Ascending aorta (tissue), 2 donors: ENCODE results near the gene PAQR5. TPM values are rescaled to one million over a fixed set of nuclear protein-coding genes. Genes with fewer than 3 reads are reported as not detected.

ENCODE experiments used
- DNase-seq, 2 donors: peaks; one replicate each; pipeline ENCODE4 v3.0.0-alpha.2; 2019; ENCODE audit warnings: low spot score in 2 of 2
- H3K27ac ChIP-seq, 2 donors: fragments of 200-600 bp; sonication (generic); one replicate each; pipeline ENCODE4 v1.5.1; 2016 to 2017; ENCODE audit warnings: mild to moderate bottlenecking in 1 of 2
- H3K27me3 ChIP-seq: fragments of 200-600 bp; sonication (generic); one replicate; pipeline ENCODE4 v1.5.1; 2017
- H3K36me3 ChIP-seq, 2 donors: fragments of 200-600 bp; sonication (generic); one replicate each; pipeline ENCODE4 v1.5.1; 2016
- H3K4me1 ChIP-seq, 2 donors: fragments of 200-600 bp; sonication (generic); one replicate each; pipeline ENCODE4 v1.5.1; 2016 to 2017; ENCODE audit warnings: mild to moderate bottlenecking in 1 of 2
- H3K4me3 ChIP-seq, 2 donors: fragments of 200-600 bp; sonication (generic); one replicate each; pipeline ENCODE4 v1.5.1; 2016 to 2017; ENCODE audit warnings: mild to moderate bottlenecking in 1 of 2
- H3K9me3 ChIP-seq, 2 donors: fragments of 200-600 bp; sonication (generic); one replicate each; pipeline ENCODE4 v1.5.1; 2016
- intact Hi-C: fragments of 100-400 bp; cut with DNase I; formaldehyde crosslinking; loops from one replicate; pipeline ENCODE4 v1.15.1; 2023
- total RNA-seq: library from RNA; depleted of rRNA; stranded (reverse); fragments of >200 nt; gene quantifications from one replicate; pipeline ENCODE4 v1.1.0, GENCODE V29; 2016
- TF ChIP-seq, protein P1 (sequence below), 3 experiments: fragments of 200-600 bp in 2 of 3; fragments of 450-650 bp in 1 of 3; sonication (generic) in 2 of 3; IDR thresholded peaks; one replicate each; pipeline ENCODE4 v1.5.1; 2016 to 2019; ENCODE audit warnings: antibody characterized with exemption in 3 of 3, mild to moderate bottlenecking in 1 of 3, moderate library complexity in 1 of 3

The PAQR5 gene
- total RNA-seq, 1 donor from 2014 or later, result 1.1 TPM

DNA sequence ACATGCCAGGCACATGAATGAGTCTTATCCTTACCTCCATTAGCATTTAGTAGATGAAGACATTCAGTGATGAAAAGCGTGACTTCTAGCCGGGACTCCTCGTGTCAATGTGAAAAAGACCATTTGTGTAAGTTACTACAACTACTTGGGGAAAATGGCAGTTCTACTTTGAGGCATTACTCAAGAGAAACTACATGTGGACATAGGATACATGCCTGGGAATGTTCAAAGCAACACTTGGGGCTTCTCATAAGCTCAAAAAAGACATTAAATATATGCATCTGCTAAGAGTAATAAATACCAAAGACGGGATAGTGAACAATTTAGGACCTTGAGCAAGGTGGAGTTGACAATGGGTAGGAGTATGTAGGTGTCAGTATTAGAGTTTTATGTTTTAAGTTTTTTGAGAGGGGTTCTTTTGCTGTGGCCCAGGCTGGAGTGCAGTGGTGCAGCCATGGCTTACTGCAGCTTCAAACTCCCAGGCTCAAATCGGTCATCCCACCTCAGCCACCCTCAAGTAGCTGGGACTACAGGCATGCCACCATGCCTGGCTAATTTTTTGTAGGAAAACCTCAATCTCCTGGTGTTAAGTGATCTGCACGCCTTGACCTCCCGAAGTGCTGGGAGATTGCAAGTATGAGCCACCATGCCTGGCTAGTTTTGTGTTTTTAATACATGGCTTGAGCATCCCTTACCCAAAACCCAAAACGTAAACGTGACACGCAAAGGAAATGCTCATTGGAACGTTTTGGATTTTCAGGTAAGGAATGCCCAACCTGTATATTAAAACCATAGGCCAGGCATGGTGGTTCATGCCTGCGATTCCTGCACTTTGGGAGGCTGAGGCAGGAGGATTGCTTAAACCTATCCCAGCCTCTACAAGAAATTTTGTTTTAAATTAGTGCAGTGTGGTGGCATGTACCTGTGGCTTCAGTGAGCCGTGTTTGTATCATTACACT is 157.8 kb downstream of the PAQR5 start:
- intact Hi-C loops, result loop anchor here (10.0 kb wide), 1 partner anchor 1018 kb away; no protein-coding TSS in a partner anchor
- TF ChIP-seq, protein P1, sequence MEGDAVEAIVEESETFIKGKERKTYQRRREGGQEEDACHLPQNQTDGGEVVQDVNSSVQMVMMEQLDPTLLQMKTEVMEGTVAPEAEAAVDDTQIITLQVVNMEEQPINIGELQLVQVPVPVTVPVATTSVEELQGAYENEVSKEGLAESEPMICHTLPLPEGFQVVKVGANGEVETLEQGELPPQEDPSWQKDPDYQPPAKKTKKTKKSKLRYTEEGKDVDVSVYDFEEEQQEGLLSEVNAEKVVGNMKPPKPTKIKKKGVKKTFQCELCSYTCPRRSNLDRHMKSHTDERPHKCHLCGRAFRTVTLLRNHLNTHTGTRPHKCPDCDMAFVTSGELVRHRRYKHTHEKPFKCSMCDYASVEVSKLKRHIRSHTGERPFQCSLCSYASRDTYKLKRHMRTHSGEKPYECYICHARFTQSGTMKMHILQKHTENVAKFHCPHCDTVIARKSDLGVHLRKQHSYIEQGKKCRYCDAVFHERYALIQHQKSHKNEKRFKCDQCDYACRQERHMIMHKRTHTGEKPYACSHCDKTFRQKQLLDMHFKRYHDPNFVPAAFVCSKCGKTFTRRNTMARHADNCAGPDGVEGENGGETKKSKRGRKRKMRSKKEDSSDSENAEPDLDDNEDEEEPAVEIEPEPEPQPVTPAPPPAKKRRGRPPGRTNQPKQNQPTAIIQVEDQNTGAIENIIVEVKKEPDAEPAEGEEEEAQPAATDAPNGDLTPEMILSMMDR (IDR thresholded peaks at IDR 0.05), result no peak
- H3K4me1 ChIP-seq, result peaks cover 8 to 17% of the 10 kb centered on the region in 2 donors
- no peak overlapping the region for H3K4me3 ChIP-seq
- H3K36me3 ChIP-seq, result peaks cover 14 to 33% of the 10 kb centered on the region in 2 donors
- H3K27me3 ChIP-seq, result no peaks in the 10 kb centered on the region
- no peaks in the 10 kb centered on the region for H3K9me3 ChIP-seq
- H3K27ac ChIP-seq, result no peak overlapping the region
- DNase-seq, result no peak

Other genes starting within 250 kb of the PAQR5 start
- gene GLCE, start 138.3 kb upstream of the PAQR5 start, total RNA-seq, result 13.9 TPM
- 1.8 TPM for gene KIF23, start 115.4 kb downstream of the PAQR5 start, total RNA-seq
- 379 TPM for gene RPLP1, start 153.9 kb downstream of the PAQR5 start, total RNA-seq